ENCODE measurements around the gene PRRT1.
A peak's percentile ranks its signal among the peaks of the same experiment; 100 is the strongest.

Gene PRRT1

GRCh38 chr6:32127717-32128592 is 23.8 kb downstream of the PRRT1 start, which contains the start of gene ATF6B:
Gene ATF6B, minus strand, starts transcription at chr6:32128246. Its CDS starts 39 bp downstream, at chr6:32128207.
- DNase-seq: peak; percentile 57 to 100 (median 98)

GRCh38 chr6:32127409-32127716 is 24.4 kb downstream of the PRRT1 start:
- DNase-seq: no peak

- no peak for DNase-seq
Measured at GRCh38 chr6:32126880-32127279, 24.9 kb downstream of the PRRT1 start.

GRCh38 chr6:32123681-32124080 is 28.1 kb downstream of the PRRT1 start:
- no peak for DNase-seq

GRCh38 chr6:32120573-32121059 is 31.1 kb downstream of the PRRT1 start:
- no peak for DNase-seq

GRCh38 chr6:32118782-32119628 is 32.7 kb downstream of the PRRT1 start:
- DNase-seq: peak in 55 of 56 donors; percentile 13 to 93 (median 76)

- DNase-seq: no peak
Measured at GRCh38 chr6:32117461-32117860, 34.3 kb downstream of the PRRT1 start.

GRCh38 chr6:32116674-32117073 is 35.1 kb downstream of the PRRT1 start:
- DNase-seq: no peak

- DNase-seq: no peak
Measured at GRCh38 chr6:32115623-32116022, 36.1 kb downstream of the PRRT1 start.

GRCh38 chr6:32114796-32115195 is 36.9 kb downstream of the PRRT1 start:
- no peak for DNase-seq

GRCh38 chr6:32113386-32114352 is 38.1 kb downstream of the PRRT1 start:
- DNase-seq: peak in 46 of 56 donors; percentile 8 to 81 (median 52)

GRCh38 chr6:32112431-32112980 is 39.2 kb downstream of the PRRT1 start:
- no peak for DNase-seq

GRCh38 chr6:32111424-32112066 is 40.2 kb downstream of the PRRT1 start:
- no peak for DNase-seq

- no peak for DNase-seq
Measured at GRCh38 chr6:32110632-32111031, 41.1 kb downstream of the PRRT1 start.

- no peak for DNase-seq
Measured at GRCh38 chr6:32109765-32110160, 42.0 kb downstream of the PRRT1 start.

- no peak for DNase-seq
Measured at GRCh38 chr6:32109114-32109764, 42.5 kb downstream of the PRRT1 start, which contains the start of gene TNXB. Gene TNXB, minus strand, starts transcription at chr6:32109338. Its CDS starts 11,140 bp downstream, at chr6:32098198.

- DNase-seq: no peak
Measured at GRCh38 chr6:32108727-32109113, 43.0 kb downstream of the PRRT1 start.

GRCh38 chr6:32108094-32108627 is 43.6 kb downstream of the PRRT1 start:
- no peak for DNase-seq

GRCh38 chr6:32107406-32107805 is 44.3 kb downstream of the PRRT1 start:
- no peak for DNase-seq
